IMR-90 (cell line): ENCODE measurements around the gene LRRC4C. TPM values are rescaled to one million over a fixed set of nuclear protein-coding genes. Genes with fewer than 3 reads are reported as not detected.

Source experiments
- ATAC-seq: fragments of 200-7000 bp; cut with Tn5 transposase; 2 replicates; pipeline ENCODE4 v1.9.1; 2020; ENCODE audit warnings: low read depth, mild to moderate bottlenecking, moderate library complexity
- BruUV-seq: library from RNA; stranded (reverse); fragments of 400-500 nt; replicated peaks from 2 replicates; lab custom pipeline; 2021; lab: Mats Ljungman, UMichigan
- CTCF ChIA-PET: fragments of 300-600 bp; formaldehyde crosslinking; extraction: SDS; loops from one replicate; lab custom pipeline; 2021; ENCODE audit warnings: antibody characterized with exemption; lab: Yijun Ruan, JAX
- POLR2A ChIA-PET: fragments of 300-600 bp; sonication (Branson Sonifier 250); formaldehyde crosslinking; loops from one replicate; lab custom pipeline; 2022; ENCODE audit warnings: antibody characterized with exemption; ENCODE audit not compliant: unreplicated experiment; lab: Charles Lee
- DNase-seq: peaks from one replicate; pipeline ENCODE4 v3.0.0; 2013
- H2AFZ ChIP-seq: replicated peaks from 2 replicates; pipeline ENCODE3; 2013; ENCODE audit warnings: low read length, mild to moderate bottlenecking; ENCODE audit not compliant: poor library complexity
- H2AK5ac ChIP-seq: 2 replicates; pipeline ENCODE4 v1.6.1; 2013; ENCODE audit warnings: low read depth, low read length, inconsistent platforms
- H2AK9ac ChIP-seq: replicated peaks from 2 replicates; pipeline ENCODE3; 2013; ENCODE audit warnings: mild to moderate bottlenecking, low read depth, low read length, moderate library complexity; ENCODE audit not compliant: poor library complexity
- H2BK120ac ChIP-seq: 2 replicates; pipeline ENCODE4 v1.6.1; 2013; ENCODE audit warnings: low read depth, low read length, inconsistent platforms
- H2BK15ac ChIP-seq: 3 replicates; pipeline ENCODE4 v1.6.1; 2013; ENCODE audit warnings: low read depth, low read length, inconsistent platforms
- H2BK20ac ChIP-seq: 2 replicates; pipeline ENCODE4 v1.6.1; 2013; ENCODE audit warnings: low read depth, mild to moderate bottlenecking, inconsistent platforms, low read length, moderate library complexity
- H2BK5ac ChIP-seq: 2 replicates; pipeline ENCODE4 v1.6.1; 2013; ENCODE audit warnings: mild to moderate bottlenecking, low read depth, low read length, inconsistent platforms; ENCODE audit not compliant: poor library complexity, severe bottlenecking
- H3K14ac ChIP-seq: replicated peaks from 2 replicates; pipeline ENCODE4 v1.6.1; 2013; ENCODE audit warnings: low read depth, low read length, inconsistent platforms
- H3K18ac ChIP-seq: 2 replicates; pipeline ENCODE4 v1.6.1; 2013; ENCODE audit warnings: low read depth, low read length, control low read depth
- H3K23ac ChIP-seq: 2 replicates; pipeline ENCODE4 v1.6.1; 2013; ENCODE audit warnings: low read depth, low read length, inconsistent platforms
- H3K27ac ChIP-seq: 2 replicates; pipeline ENCODE4 v1.5.1; 2013; ENCODE audit warnings: mild to moderate bottlenecking, control low read depth, low read length; ENCODE audit not compliant: insufficient read depth
- H3K27me3 ChIP-seq: 2 replicates; pipeline ENCODE4 v1.6.1; 2013; ENCODE audit warnings: low read length; ENCODE audit not compliant: control insufficient read depth, insufficient read depth
- H3K36me3 ChIP-seq: 2 replicates; pipeline ENCODE4 v1.6.1; 2013; ENCODE audit warnings: low read length, mixed read lengths; ENCODE audit not compliant: control insufficient read depth, insufficient read depth
- H3K4ac ChIP-seq: 2 replicates; pipeline ENCODE4 v1.6.1; 2013; ENCODE audit warnings: low read depth, low read length, inconsistent platforms
- H3K4me1 ChIP-seq: 2 replicates; pipeline ENCODE4 v1.6.1; 2013; ENCODE audit warnings: low read length, mixed read lengths; ENCODE audit not compliant: control insufficient read depth, insufficient read depth
- H3K4me2 ChIP-seq: 2 replicates; pipeline ENCODE4 v1.6.1; 2013; ENCODE audit warnings: low read depth, mild to moderate bottlenecking, control low read depth, low read length, moderate library complexity
- H3K4me3 ChIP-seq: 2 replicates; pipeline ENCODE4 v1.5.1; 2013; ENCODE audit warnings: low read depth, mild to moderate bottlenecking, control low read depth, low read length, moderate library complexity; ENCODE audit not compliant: insufficient read depth
- H3K56ac ChIP-seq: 2 replicates; pipeline ENCODE4 v1.6.1; 2013; ENCODE audit warnings: low read length, inconsistent platforms; ENCODE audit not compliant: insufficient read depth; ENCODE audit errors: extremely low read depth
- H3K79me1 ChIP-seq, 2 experiments: 2 replicates each; pipeline ENCODE4 v1.6.1; 2013; ENCODE audit warnings: low read length in 2 of 2, inconsistent platforms in 1 of 2, low read depth in 1 of 2
- H3K9ac ChIP-seq: 2 replicates; pipeline ENCODE4 v1.6.1; 2013; ENCODE audit warnings: low read depth, low read length, control low read depth
- H3K9me1 ChIP-seq: 2 replicates; pipeline ENCODE4 v1.6.1; 2013; ENCODE audit warnings: low read length, inconsistent platforms; ENCODE audit not compliant: insufficient read depth
- H3K9me3 ChIP-seq: 2 replicates; pipeline ENCODE4 v1.6.1; 2013; ENCODE audit warnings: low read length; ENCODE audit not compliant: control insufficient read depth, insufficient read depth
- H4K20me1 ChIP-seq: 2 replicates; pipeline ENCODE4 v1.6.1; 2013; ENCODE audit warnings: low read length, inconsistent platforms; ENCODE audit not compliant: insufficient read depth
- H4K5ac ChIP-seq: 2 replicates; pipeline ENCODE4 v1.6.1; 2013; ENCODE audit warnings: mild to moderate bottlenecking, low read depth, low read length, control low read depth
- H4K8ac ChIP-seq, 2 experiments: 2 replicates each; pipeline ENCODE4 v1.6.1; 2013; ENCODE audit warnings: low read depth in 2 of 2, low read length in 2 of 2, control low read depth in 1 of 2, inconsistent platforms in 1 of 2
- H4K91ac ChIP-seq: 2 replicates; pipeline ENCODE4 v1.6.1; 2013; ENCODE audit warnings: low read depth, low read length, inconsistent platforms; ENCODE audit not compliant: insufficient read depth
- MXI1 ChIP-seq: IDR thresholded peaks from 2 replicates; pipeline ENCODE4 v1.6.1; 2012; ENCODE audit warnings: low read depth, mild to moderate bottlenecking, low read length, moderate library complexity, borderline replicate concordance
- RAD21 ChIP-seq: IDR thresholded peaks from 2 replicates; pipeline ENCODE4 v1.6.1; 2012; ENCODE audit warnings: low read length, improper control_type of control experiment
- RCOR1 ChIP-seq: IDR thresholded peaks from 2 replicates; pipeline ENCODE4 v1.6.1; 2012; ENCODE audit warnings: mild to moderate bottlenecking, low read length, improper control_type of control experiment; ENCODE audit not compliant: insufficient replicate concordance
- RFX5 ChIP-seq: IDR thresholded peaks from 2 replicates; pipeline ENCODE4 v1.8.0; 2012; ENCODE audit warnings: low read depth, mild to moderate bottlenecking, low read length, moderate library complexity
- SMC3 ChIP-seq: fragments of 150-350 bp; IDR thresholded peaks from 2 replicates; pipeline ENCODE4 v1.6.1; 2016; ENCODE audit warnings: low read depth, mild to moderate bottlenecking, antibody characterized with exemption, low read length, moderate library complexity
- WGBS, 2 experiments: methylation state at CpG; one replicate each; pipeline versions ENCODE4 v1.1.5 to v1.1.7; 2013; ENCODE audit warnings: missing lambda C conversion rate in 2 of 2; ENCODE audit not compliant: insufficient read length in 1 of 2; ENCODE audit errors: extremely low coverage in 2 of 2; 5-methylcytosine and 5-hydroxymethylcytosine counted together
- dilution Hi-C: fragments of 300-500 bp; cut with HindIII; formaldehyde crosslinking; loops from one replicate; pipeline ENCODE4 v1.14.3; 2018; ENCODE audit warnings: low sequenced_read_pairs; ENCODE audit not compliant: unreplicated experiment
- in situ Hi-C: fragments of 300-500 bp; cut with MboI; formaldehyde crosslinking; loops from 3 replicates; pipeline ENCODE4 v1.14.3; 2019; ENCODE audit warnings: low sequenced_read_pairs, inconsistent platforms, mixed read lengths
- intact Hi-C: fragments of 100-400 bp; cut with micrococcal nuclease; formaldehyde crosslinking; loops from 2 replicates; pipeline ENCODE4 v1.10.0; 2022
- polyA plus RNA-seq, 3 experiments: library from polyadenylated mRNA; depleted of rRNA; stranded (reverse); fragments of >200 nt; gene quantifications; 2 replicates each; pipeline ENCODE4 v1.2.3, GENCODE V29; 2012; ENCODE audit warnings: low replicate concordance in 1 of 3
- total RNA-seq: library from RNA; depleted of rRNA; stranded (reverse); fragments of >200 nt; gene quantifications from 2 replicates; pipeline ENCODE4 v1.2.3, GENCODE V29; 2012

LRRC4C gene
- total and polyA plus RNA-seq, 2 of the 4 experiments (the other 2 are of a cell fraction), result under 0.01 to 0.03 TPM

DNA sequence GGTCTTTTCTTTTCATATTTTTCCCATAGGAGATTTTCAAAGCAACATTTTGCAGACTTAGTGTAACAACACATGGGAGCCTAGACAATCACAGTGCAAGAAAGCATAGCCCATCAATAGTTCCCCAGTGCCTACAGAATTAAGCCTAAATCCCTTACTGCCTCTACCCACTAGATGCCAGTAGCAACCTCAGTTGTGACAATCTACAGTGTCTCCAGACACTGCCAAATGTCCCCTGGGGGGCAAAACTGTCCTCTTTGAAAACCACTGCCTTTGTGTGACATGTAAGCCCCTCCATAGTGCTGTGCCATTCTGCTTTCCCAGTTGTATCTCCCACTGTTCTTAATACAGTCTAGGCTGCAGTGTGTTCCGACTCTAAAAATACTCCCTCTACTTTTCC, 1329.0 kb downstream of the LRRC4C start:
- Histone ChIP-seq H2BK120ac (no peak overlapping the region), H3K4ac (no peak overlapping the region), H4K5ac (no peak overlapping the region), H4K91ac (no peak overlapping the region), H3K9ac (no peak overlapping the region), H3K23ac (no peak overlapping the region), H3K79me1 (no peaks in the 10 kb centered on the region), H3K18ac (no peak overlapping the region), H2BK5ac (no peak overlapping the region), H3K14ac (no peak overlapping the region), H3K9me1 (no peaks in the 10 kb centered on the region), H2AFZ (no peak overlapping the region), H2BK20ac (no peak overlapping the region), H3K27ac (no peak overlapping the region), H3K36me3 (no peaks in the 10 kb centered on the region), H3K4me2 (no peak overlapping the region), H2AK9ac (no peak overlapping the region), H3K27me3 (no peaks in the 10 kb centered on the region), H3K4me1 (no peaks in the 10 kb centered on the region), H4K20me1 (no peaks in the 10 kb centered on the region), H2BK15ac (no peak overlapping the region), H4K8ac (no peak overlapping the region), H2AK5ac (no peak overlapping the region), H3K56ac (no peak overlapping the region), H3K4me3 (no peak overlapping the region), H3K9me3 (no peaks in the 10 kb centered on the region)
- ChIA-PET CTCF (no interaction called here), POLR2A (no interaction called here)
- ATAC-seq, result no peak
- dilution Hi-C loops (no loop called here), intact Hi-C loops (no loop called here), in situ Hi-C loops (no loop called here)
- TF ChIP-seq RCOR1 (no peak), RAD21 (no peak), SMC3 (no peak), MXI1 (no peak), RFX5 (no peak)
- BruUV-seq, result no TSS peak
- no peak for DNase-seq
- WGBS, 2 experiments, result 60% methylated on average over 1 of the region's 1 CpG; no CpG with 5 or more reads in 1 of the 2 experiments
